Common myeloid progenitor, CD34-positive (primary cell): ENCODE results near the gene PMPCA.

Source experiments
- CTCF ChIA-PET: fragments of 350-600 bp; sonication (Branson Sonifier 250); formaldehyde crosslinking; loops from one replicate; lab custom pipeline; 2021; ENCODE audit warnings: antibody characterized with exemption; lab: Charles Lee
- POLR2A ChIA-PET: fragments of 350-600 bp; sonication (Branson Sonifier 250); formaldehyde crosslinking; loops from one replicate; lab custom pipeline; 2021; ENCODE audit warnings: antibody characterized with exemption; lab: Charles Lee
- DNase-seq, 3 donors: peaks; one replicate each; pipeline versions ENCODE4 v3.0.0 to v3.0.0-alpha.2; 2013
- H3K27ac ChIP-seq, 2 experiments: 1 replicate in 1 of 2; 2 replicates in 1 of 2; pipeline ENCODE4 v1.7.0; 2013; ENCODE audit warnings: inconsistent platforms in 2 of 2, low read length in 2 of 2, mild to moderate bottlenecking in 2 of 2, low read depth in 1 of 2, moderate library complexity in 1 of 2; ENCODE audit not compliant: severe bottlenecking in 2 of 2, insufficient read depth in 1 of 2, poor library complexity in 1 of 2
- H3K27me3 ChIP-seq, 5 experiments: replicated peaks in 2 of 5; 1 replicate in 3 of 5; 2 replicates in 2 of 5; pipeline versions ENCODE4 v1.6.1 to v1.7.0; 2013; ENCODE audit warnings: low read length in 4 of 5, mild to moderate bottlenecking in 2 of 5, moderate library complexity in 2 of 5, inconsistent platforms in 1 of 5; ENCODE audit not compliant: insufficient read depth in 5 of 5, control insufficient read depth in 4 of 5
- H3K36me3 ChIP-seq, 4 experiments: 1 replicate in 2 of 4; 2 replicates in 2 of 4; pipeline versions ENCODE4 v1.6.1 to v1.7.0; 2013; ENCODE audit warnings: low read length in 3 of 4, control low read depth in 1 of 4, mild to moderate bottlenecking in 1 of 4; ENCODE audit not compliant: control insufficient read depth in 4 of 4, insufficient read depth in 4 of 4
- H3K4me1 ChIP-seq, 4 experiments: 1 replicate in 3 of 4; 2 replicates in 1 of 4; pipeline versions ENCODE4 v1.6.1 to v1.7.1; 2013; ENCODE audit warnings: low read length in 3 of 4, mild to moderate bottlenecking in 3 of 4, control low read depth in 1 of 4, inconsistent platforms in 1 of 4, moderate library complexity in 1 of 4; ENCODE audit not compliant: control insufficient read depth in 4 of 4, insufficient read depth in 4 of 4; ENCODE audit errors: control extremely low read depth in 1 of 4
- H3K4me3 ChIP-seq, 7 experiments: 1 replicate in 4 of 7; 2 replicates in 3 of 7; pipeline versions ENCODE4 v1.5.1 to v1.7.0; 2013; ENCODE audit warnings: mild to moderate bottlenecking in 7 of 7, low read length in 6 of 7, moderate library complexity in 6 of 7, inconsistent platforms in 2 of 7, low read depth in 2 of 7, control low read depth in 1 of 7; ENCODE audit not compliant: insufficient read depth in 4 of 7, control insufficient read depth in 1 of 7; ENCODE audit errors: extremely low read depth in 1 of 7
- H3K9me3 ChIP-seq, 5 experiments: 1 replicate in 4 of 5; 2 replicates in 1 of 5; pipeline versions ENCODE4 v1.6.1 to v1.7.1; 2013; ENCODE audit warnings: low read length in 4 of 5, mild to moderate bottlenecking in 2 of 5, inconsistent platforms in 1 of 5, low read depth in 1 of 5, moderate library complexity in 1 of 5; ENCODE audit not compliant: control insufficient read depth in 4 of 5, insufficient read depth in 2 of 5; ENCODE audit errors: control extremely low read depth in 1 of 5
- WGBS: methylation state at CpG from one replicate; pipeline ENCODE4 v1.1.5; 2013; ENCODE audit not compliant: insufficient coverage; 5-methylcytosine and 5-hydroxymethylcytosine counted together

Gene PMPCA

DNA sequence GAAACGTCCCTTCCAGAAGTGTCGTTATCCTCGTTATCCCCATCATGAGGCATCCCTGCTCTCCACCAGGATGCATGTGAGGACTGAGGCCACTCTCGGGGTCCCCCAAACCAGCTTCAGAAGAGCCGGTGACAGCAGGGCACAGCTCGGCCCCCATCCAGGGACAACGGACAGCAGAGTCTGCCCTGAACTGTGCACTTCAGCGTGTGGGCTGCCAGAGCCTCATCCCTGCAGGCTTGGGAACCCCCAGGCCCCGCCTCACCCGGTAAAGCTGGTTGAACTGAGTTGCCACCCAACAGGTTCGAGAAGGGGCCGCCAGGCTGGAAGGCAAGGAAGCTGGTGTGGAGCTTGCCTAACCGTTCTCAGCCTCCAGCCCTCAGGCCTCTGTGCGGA is 36.3 kb upstream of the PMPCA start:
- Histone ChIP-seq H3K27me3 (no peaks in the 10 kb centered on the region), H3K4me3 (no peak overlapping the region), H3K27ac (no peak overlapping the region), H3K36me3 (peaks cover under 1 to 52% (median 15%) of the 10 kb centered on the region in 4 experiments), H3K9me3 (no peaks in the 10 kb centered on the region), H3K4me1 (peaks cover 2 to 32% (median 29%) of the 10 kb centered on the region in 4 experiments)
- ChIA-PET POLR2A (no interaction called here), CTCF (interaction anchor here (2.3 kb wide), 1 partner anchor 8 kb away, joined by 10 read pairs; no protein-coding TSS in a partner anchor)
- no peak for DNase-seq
- 96% methylated on average over 13 of the region's 14 CpGs for WGBS

DNA sequence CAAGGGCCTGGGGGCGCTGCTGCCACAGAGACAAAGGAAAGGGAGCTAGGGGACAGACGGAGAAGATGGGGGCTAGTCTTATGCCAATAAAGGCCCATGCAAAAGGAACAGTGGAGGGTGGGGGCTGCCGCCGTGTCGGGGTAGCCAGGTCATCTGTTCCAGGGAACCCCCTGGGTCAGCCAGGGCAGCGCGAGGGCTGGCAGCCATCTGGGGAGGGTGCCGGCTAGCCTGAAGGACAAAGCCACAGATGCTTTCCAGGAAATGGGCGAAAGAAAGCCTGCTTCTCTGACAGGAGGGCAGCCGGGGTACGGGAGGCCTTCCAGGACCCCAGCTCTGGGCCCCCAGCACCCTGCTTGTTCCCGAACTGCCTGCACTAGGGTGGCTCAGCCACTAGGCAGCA is 35.4 kb upstream of the PMPCA start:
- H3K9me3 ChIP-seq = no peaks in the 10 kb centered on the region
- DNase-seq = no peak
- peaks cover 2 to 32% (median 29%) of the 10 kb centered on the region in 4 experiments for H3K4me1 ChIP-seq
- H3K27ac ChIP-seq = no peak overlapping the region
- no peaks in the 10 kb centered on the region for H3K27me3 ChIP-seq
- CTCF ChIA-PET = interaction anchor here (0.8 to 2.3 kb wide), 2 partner anchors 9 to 62 kb away, joined by 3 to 10 read pairs; no protein-coding TSS in a partner anchor
- H3K4me3 ChIP-seq = no peak overlapping the region
- POLR2A ChIA-PET = no interaction called here
- 91% methylated on average over 11 of the region's 12 CpGs for WGBS
- peaks cover 3 to 53% (median 13%) of the 10 kb centered on the region in 4 experiments for H3K36me3 ChIP-seq

DNA sequence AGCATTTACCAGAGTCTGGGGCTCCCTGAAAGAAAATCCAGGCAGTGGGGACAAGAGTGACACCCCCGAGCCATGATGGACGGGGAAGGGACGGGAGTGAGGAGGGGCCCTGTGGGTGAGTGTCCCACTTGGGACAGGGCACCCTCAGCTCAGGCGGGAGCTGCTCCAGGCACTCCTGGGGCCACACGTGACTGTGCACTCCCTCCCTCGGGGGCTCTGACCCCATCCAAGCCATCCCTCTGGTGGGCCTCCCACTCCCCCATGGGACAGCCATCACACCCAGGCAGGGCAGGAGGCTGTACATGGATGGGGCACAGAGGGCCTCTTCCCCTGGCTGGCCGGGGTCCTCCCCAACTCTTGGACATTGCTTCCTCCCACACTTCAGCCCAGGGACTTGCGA is 34.0 kb upstream of the PMPCA start:
- Histone ChIP-seq H3K4me3 (no peak overlapping the region), H3K9me3 (no peaks in the 10 kb centered on the region), H3K36me3 (peaks cover 3 to 56% (median 18%) of the 10 kb centered on the region in 4 experiments), H3K27me3 (no peaks in the 10 kb centered on the region), H3K4me1 (peaks cover 2 to 32% (median 29%) of the 10 kb centered on the region in 4 experiments), H3K27ac (no peak overlapping the region)
- CTCF ChIA-PET = interaction anchor here (1.4 kb wide), 1 partner anchor 64 kb away, joined by 3 read pairs; no protein-coding TSS in a partner anchor
- POLR2A ChIA-PET = no interaction called here
- DNase-seq = no peak
- 91% methylated on average over 7 of the region's 8 CpGs for WGBS

DNA sequence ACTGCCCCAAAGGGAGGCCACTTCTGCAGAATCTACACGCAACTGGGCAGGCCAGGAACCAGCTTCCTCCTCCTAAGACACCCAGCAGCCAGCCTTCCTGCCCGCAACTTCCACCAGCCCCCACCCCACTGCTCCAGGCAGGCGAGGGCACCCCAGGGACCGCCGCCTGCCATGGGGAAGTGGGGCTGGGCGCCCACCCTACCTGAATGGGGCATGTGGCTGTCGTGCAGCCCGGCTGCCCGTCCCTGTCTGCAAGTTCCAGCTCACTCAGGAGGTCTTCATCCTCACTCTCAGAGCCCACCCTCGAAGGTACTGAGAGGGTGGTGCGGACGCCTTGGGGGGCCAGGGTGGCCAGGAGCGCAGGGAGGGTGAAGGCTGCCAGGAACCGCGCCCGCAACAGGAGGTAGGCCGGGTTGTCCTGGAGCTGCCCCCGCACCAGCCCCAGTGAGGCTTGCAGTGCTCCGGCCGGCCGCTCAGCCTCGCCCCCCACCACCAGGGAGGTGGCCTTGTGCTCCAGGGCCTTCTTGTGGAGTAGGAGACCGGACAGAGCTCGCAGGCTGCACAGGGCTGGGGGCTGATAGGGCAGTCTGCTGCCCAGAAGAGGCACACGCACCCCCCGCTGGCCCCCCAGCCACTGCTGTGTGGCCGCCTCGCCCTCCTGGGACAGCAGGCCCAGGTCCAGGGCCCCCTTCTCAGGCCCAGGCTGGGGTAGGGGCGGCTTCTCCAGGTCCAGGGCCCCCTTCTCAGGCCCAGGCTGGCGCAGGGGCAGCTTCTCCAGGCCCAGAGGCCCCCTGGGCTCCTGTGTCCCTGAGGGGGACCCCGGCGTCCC is 32.9 kb upstream of the PMPCA start:
- DNase-seq = no peak
- Histone ChIP-seq H3K4me1 (peaks cover 2 to 23% (median 21%) of the 10 kb centered on the region in 4 experiments), H3K9me3 (no peaks in the 10 kb centered on the region), H3K27me3 (no peaks in the 10 kb centered on the region), H3K27ac (no peak overlapping the region), H3K36me3 (peaks cover 3 to 67% (median 26%) of the 10 kb centered on the region in 4 experiments), H3K4me3 (no peak overlapping the region)
- POLR2A ChIA-PET = no interaction called here
- CTCF ChIA-PET = interaction anchor here (1.4 kb wide), 1 partner anchor 65 kb away, joined by 3 read pairs; no protein-coding TSS in a partner anchor
- WGBS = 95% methylated on average over 20 of the region's 32 CpGs

DNA sequence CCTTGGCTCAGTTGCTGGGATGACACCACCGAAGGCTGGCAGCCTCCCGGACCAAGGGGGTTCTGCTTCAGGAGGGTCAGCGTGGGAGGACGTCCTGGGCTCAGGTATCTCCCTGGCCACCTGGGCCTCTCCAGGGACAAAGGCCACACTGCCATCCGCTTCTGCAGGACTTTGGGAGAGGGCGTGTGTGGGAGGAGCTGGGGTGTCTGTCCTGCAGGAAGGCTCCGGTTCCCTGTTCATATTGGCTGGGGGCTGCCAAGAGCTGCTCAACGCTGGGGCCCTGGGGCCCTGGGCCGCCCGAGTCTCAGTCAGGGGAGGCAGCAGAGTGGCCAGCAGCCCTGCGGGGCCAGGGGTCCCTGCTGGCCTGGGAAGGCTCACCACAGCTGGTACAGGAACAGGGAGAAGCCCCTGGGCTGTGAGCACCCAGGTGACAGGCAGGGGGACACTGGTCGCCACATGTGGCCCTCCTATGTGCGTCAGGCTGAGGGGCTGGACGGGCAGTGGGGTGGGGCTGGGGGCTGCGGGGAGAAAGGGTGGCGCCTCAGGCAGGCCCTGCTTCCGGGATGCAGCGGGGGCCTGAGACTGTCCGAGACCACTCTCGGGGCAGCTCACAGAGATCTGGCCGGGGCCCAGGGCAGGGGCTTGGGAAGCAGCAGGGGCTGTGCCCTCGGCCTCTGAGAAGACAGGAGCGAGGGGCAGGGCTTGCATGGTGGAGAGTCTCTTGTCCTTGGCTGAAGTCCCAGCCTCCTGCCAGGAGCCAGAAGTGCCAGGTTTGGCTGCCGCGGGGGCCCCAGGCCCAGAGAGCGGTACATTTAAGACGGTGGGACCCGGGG is 32.1 kb upstream of the PMPCA start:
- DNase-seq = no peak
- ChIA-PET POLR2A (no interaction called here), CTCF (interaction anchor here (0.9 kb wide), 1 partner anchor 12 kb away, joined by 3 read pairs; no protein-coding TSS in a partner anchor)
- WGBS = 93% methylated on average over 23 of the region's 28 CpGs
- Histone ChIP-seq H3K36me3 (peaks cover 8 to 76% (median 31%) of the 10 kb centered on the region in 4 experiments), H3K4me1 (peaks cover 0 to 15% (median 13%) of the 10 kb centered on the region in 4 experiments), H3K27ac (no peak overlapping the region), H3K4me3 (no peak overlapping the region), H3K27me3 (no peaks in the 10 kb centered on the region), H3K9me3 (no peaks in the 10 kb centered on the region)

DNA sequence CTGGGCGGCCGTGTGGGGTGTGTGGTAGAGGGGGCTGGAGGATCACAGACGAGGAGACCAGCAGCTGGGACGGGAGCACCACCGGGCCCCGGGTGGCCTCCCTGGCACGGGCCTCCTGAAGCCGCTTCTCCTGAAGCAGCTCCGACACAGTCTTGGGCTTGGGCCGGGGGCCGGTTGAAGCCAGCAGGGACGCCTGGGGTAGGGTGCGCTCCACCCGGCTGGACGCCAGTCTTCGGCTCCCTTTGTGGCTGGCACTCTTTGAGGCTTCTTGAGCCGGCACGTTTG is 31.5 kb upstream of the PMPCA start:
- Histone ChIP-seq H3K4me3 (no peak overlapping the region), H3K27me3 (no peaks in the 10 kb centered on the region), H3K27ac (no peak overlapping the region), H3K36me3 (peaks cover 9 to 81% (median 34%) of the 10 kb centered on the region in 4 experiments), H3K4me1 (peaks cover 0 to 9% (median 8%) of the 10 kb centered on the region in 4 experiments), H3K9me3 (no peaks in the 10 kb centered on the region)
- over 99% methylated on average over 13 of the region's 18 CpGs for WGBS
- ChIA-PET CTCF (interaction anchor here (0.9 kb wide), 1 partner anchor 13 kb away, joined by 3 read pairs; no protein-coding TSS in a partner anchor), POLR2A (no interaction called here)
- no peak for DNase-seq
